HCEC 1CT (cell line): Measurements from ENCODE around the gene KRT8.

Source experiments
- DNase-seq: peaks from one replicate; pipeline ENCODE4 v3.0.0-alpha.2; 2017

Gene KRT8

DNA sequence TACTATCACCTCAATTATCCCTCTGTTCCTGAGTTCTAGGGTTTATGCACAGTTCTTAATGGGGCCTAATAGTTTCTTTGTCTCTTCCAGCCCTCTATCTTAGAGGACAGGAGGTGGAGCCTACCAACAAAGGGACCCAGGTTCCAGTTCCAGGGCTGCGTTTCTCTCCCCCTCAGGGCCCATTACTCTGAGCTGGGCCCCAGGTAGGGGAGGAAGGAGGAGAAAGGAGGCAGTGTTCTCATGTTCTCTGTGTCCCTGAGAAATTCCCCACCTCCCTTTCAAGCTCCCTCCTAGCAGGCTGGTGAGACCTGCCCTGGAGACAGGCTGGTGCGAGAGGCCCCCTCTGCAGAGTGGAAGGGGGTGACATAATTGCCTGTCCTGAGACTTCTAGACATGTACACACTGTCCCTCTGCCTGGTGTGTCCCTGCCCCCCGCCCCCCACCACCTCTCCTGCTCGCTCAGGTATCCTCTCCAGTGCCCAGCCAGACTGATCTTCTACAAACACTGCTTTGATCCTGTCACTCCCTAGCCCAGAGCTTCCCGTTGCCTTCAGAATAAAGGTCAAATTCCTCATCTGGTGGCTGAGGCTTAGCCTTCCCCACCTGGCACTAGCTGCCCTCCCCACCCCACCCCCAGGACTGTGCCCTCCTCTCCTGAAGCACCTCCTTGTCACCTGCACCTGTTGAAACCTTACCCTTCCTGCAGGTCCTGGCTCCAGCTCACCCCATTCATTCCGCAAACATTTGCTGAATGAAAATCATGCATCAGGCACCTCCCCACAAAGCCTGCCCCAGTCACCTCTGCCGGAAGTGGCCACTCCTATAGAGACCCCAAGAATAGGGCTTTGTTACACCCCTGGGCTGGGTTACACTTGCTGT is 21.1 kb upstream of the KRT8 start:
- DNase-seq, result no peak

DNA sequence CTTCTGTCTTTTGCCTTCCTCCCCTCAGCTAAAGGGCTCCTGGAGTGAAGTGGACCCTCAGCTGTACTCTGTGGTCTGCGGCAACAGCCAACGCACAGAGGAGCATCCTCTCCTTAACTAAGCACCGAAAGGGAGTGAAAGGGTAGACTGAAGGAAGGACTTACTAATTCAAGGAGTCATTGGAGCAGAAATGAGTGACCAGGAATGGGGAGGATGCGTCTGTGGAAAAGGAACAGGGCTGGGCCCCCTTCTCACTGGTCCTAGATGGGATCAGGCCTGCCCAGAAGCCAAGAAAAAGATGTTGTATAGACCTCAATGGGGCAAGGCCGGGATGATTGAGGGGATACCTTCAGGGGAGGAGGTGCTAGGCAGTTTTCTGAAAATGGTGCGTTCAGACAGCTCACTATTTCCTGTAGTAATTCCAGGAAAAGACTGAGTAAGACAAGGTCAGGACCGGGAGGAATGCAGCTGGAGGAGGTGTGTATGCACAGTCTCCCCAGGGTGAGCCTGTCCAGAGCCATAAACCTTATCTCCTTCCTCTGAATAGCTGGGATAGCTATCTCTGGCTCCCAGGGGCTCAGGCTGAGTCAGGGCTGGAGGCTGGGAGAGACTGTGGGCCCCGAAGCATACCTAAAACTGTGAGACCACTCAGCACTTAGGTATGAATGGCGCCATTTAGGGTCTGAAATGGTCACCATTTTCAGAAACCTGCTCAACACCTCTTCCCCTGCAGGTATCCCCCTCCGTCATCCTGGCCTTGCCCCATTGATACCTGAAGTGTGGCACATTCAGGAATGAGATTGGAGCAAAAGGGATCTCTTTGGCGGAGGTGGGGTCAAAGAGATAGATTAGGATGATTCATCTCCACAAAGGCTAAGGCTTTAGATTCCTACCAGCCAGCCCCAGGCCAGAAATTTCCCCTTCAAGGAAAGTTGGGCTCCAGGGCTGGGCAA is 20.2 kb upstream of the KRT8 start:
- DNase-seq, result peak; percentile 31

GRCh38 chr12:52921488-52922165 is 16.8 kb upstream of the KRT8 start:
- DNase-seq, result no peak

- DNase-seq, result no peak
Measured at GRCh38 chr12:52920937-52921336, 16.1 kb upstream of the KRT8 start.

GRCh38 chr12:52918784-52919183 is 13.9 kb upstream of the KRT8 start:
- DNase-seq, result no peak

- DNase-seq, result no peak
Measured at GRCh38 chr12:52918351-52918750, 13.5 kb upstream of the KRT8 start.

GRCh38 chr12:52917800-52918199 is 12.9 kb upstream of the KRT8 start:
- no peak for DNase-seq

DNA sequence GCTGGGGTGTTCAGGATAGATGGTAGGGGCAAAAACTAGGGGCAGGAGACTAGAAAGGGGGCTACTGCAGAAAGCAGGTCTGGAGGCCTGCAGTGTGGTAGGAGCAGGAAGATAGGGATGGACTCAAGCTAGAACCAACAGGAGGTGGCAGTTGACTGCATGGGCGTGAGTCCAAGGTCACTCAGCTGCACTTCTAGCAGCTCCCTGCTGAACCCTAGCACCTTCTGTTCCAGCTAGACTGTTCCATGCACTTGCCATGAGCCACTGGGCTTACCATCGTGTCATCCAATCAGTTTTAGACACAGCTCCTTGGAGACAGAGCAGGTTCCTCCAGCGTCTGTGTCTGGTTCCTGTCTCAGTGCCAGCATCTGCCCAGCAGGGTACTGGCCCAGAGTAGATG is 11.3 kb upstream of the KRT8 start:
- no peak for DNase-seq

GRCh38 chr12:52915637-52916036 is 10.8 kb upstream of the KRT8 start:
- DNase-seq, result no peak

DNA sequence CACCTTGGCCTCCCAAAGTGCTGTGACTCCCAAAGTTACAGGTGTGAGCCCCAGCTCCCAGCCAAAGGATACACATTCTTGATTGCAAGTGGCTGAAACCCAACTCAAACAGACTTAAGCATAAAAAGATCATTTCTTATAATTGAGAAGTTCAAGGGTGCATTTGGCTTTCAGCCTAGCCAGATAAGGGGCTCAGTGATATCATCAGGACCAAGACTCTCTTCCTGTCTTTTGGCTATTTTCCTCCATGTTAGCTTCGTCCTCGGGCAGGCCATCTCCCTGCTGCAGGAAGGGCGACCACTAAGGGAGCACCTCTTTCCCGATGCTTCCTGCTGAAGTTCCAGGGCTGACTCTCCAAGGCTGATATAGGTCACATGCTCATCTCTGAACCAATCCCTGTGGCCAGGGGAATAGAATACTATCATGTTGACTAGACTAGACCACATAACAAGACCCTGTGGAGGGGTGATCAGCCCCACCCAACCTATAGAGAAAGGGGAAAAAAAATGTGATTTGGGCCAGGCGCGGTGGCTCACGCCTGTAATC is 9.8 kb upstream of the KRT8 start:
- DNase-seq, result no peak

DNA sequence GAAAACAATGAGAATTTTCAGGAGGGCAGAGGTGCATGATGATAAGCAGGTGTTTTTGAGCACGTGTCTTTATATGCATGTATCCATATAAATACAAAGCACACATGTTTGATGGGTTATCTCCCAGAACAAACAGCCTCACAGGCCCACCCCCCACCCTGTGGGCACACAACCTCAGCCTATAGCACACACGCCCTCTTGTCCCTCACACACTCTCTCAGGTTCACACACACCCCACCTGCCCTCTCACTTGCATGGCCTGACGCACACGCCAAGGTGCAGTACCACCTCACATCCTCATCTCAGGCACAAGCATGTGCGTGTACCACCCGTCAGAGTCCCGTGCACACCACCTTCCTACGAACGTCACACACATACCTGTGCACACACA is 8.6 kb upstream of the KRT8 start:
- DNase-seq, result no peak

- no peak for DNase-seq
Measured at GRCh38 chr12:52912711-52913430, 8.0 kb upstream of the KRT8 start.

DNA sequence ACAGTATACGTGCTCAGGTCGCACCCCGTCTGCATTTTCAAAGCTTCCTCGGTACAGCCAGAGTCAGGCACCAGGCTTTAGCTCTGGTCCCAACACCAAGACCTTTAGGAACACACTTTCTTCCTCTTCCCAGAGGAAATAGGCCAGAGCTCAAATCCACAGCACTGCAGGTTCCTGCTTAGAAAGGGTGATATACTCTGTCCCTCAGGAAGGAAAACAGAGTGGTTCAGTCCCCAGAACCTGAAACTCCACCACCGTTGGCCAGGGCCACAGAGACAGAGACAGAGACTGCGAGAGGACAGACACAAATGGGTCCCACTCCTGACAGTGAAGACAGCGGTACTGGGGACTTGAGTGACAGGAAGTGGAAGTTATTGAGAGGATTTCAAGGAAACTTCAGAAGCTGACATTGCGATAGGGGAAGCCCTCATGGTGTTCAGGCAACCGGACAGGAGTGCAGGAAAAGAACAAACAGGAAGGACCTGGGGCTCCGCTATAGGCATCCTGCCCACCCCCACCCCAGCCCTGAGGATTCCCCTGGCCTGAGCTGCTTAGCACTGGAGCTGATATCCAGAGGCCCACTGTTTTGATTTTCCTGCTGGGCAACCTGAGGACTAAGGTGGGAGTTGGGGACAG is 5.5 kb upstream of the KRT8 start:
- DNase-seq, result no peak

GRCh38 chr12:52909796-52910195 is 4.9 kb upstream of the KRT8 start:
- no peak for DNase-seq

DNA sequence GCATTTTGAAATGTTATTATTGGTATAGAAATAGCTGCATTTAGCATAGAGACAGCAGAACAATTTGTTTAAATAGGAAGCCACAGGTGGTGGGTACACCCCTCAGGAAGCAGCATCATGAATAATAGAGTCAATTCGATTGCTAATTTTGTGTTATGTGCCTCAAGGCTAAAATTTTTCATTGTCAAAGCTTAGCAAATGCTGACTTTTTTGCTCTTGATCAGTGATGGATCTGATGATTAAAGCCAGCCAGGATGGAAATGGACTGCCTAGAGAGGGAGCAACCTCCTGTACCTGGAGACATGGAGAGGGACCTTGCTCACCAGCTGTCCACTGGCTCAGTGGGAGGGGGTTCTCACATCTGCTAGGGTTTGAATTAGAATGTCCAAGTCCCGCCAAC is 4.5 kb upstream of the KRT8 start:
- no peak for DNase-seq

GRCh38 chr12:52907092-52907810 is 2.4 kb upstream of the KRT8 start:
- no peak for DNase-seq

DNA sequence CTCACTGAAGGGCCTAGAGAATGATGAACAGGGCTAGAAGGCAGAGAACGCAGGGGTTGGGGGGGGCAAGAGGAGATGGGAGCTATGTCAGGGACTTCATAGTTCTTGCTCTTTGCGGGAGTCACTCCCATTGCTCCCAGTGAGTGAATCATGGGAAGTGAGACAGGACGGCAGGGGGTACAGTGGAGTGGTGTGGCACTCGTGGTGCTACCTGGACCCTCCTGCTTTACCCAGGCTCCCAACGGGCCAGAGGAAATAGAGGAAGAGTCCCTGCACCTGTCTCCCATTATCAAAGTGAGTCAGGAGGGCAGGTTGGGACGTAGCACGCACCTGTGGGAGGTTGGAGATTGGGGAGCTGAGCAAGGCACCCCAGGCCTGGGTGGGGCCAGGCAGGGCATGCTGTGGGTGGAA is 1.3 kb upstream of the KRT8 start:
- no peak for DNase-seq

DNA sequence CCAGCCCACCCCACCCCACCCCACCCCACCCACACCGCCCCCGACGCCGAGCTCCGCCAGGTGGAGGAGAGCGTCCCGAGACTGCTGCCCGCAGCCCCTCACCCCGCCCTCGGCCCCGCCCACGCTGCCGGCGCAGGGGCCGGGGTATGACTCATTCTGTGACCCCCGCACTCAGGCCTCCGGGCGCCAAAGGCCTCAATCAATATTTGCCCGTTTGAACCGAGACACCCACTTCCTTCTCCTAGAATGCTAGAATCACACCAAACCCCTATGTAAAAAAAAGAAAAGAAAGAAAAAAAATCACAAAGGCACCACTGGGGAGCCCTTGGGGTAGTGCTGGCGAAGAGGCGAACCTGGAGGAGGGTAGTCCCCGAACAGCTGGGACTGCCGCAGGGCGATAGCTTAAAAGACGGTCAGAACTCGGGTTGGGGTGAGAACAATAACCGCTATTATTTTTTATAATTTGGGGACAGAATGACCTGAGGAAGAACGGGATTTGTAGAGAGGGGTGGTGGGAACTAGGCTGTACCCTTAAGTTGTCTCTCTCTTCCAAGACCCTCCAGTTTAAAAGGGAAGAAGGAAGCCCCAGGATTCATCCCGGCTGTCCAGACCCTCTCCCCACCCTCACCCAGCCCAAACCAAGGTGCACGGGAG is 894 bp downstream of the KRT8 start:
- DNase-seq, result no peak

DNA sequence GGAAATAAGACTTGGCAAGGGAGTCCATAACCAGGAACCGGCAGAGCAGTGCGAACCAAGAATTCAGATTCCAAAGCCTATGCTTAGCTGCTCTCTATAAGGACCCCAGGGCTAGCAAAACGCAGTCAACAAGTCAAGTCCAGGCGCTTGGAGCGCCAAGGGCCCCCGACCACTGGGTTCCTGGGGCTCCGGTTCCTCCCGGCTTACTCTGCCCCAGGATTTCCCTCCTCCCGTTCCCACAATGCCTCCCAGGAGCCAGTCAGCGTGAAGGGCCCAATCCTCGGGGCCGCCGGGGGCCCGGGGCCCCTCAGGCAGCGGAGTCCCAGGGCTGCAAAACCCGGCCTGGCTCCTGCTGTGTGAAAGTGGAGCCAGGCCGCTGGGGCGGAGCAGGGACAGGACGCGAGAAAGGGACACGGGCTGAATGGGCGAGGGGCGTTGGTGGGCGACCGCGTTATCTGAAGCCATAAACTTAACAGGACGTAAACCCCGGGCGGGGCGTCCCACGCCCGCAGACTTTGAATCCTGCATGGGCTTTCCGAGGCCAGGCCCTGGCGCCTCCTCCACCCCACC is 1.5 kb downstream of the KRT8 start:
- DNase-seq, result no peak
